H1 (cell line): ENCODE data around the gene SERPING1. TPM values are rescaled to one million over a fixed set of nuclear protein-coding genes. Genes with fewer than 3 reads are reported as not detected.

Experiments used
- CTCF ChIA-PET: fragments of 300-600 bp; sonication (Branson Sonifier 250); formaldehyde crosslinking; loops from one replicate; lab custom pipeline; 2021; ENCODE audit not compliant: partially characterized antibody; lab: Charles Lee
- POLR2A ChIA-PET: fragments of 300-600 bp; sonication (Branson Sonifier 250); formaldehyde crosslinking; loops from one replicate; lab custom pipeline; 2021; ENCODE audit warnings: inconsistent platforms; ENCODE audit not compliant: partially characterized antibody; lab: Charles Lee
- DNase-seq, 2 experiments: peaks; one replicate each; pipeline versions ENCODE4 v3.0.0 to v3.0.0-alpha.2; 2010 to 2022; ENCODE audit warnings: low spot score in 2 of 2, low read depth in 1 of 2, mixed read lengths in 1 of 2
- FAIRE-seq: peaks from 2 replicates; lab custom pipeline; 2011; peaks lifted over from hg19 to GRCh38; lab: Jason Lieb, UNC
- H2AFZ ChIP-seq: 2 replicates; pipeline ENCODE4 v1.8.1; 2012; ENCODE audit warnings: low read length, inconsistent platforms
- H2AK5ac ChIP-seq: 2 replicates; pipeline ENCODE4 v1.6.1; 2013; ENCODE audit warnings: low read depth, low read length
- H2BK120ac ChIP-seq: replicated peaks from 2 replicates; pipeline ENCODE3; 2013; ENCODE audit warnings: low read depth, low read length, inconsistent platforms
- H2BK12ac ChIP-seq: 2 replicates; pipeline ENCODE4 v1.6.1; 2013; ENCODE audit warnings: low read depth, low read length
- H2BK15ac ChIP-seq: 2 replicates; pipeline ENCODE4 v1.6.1; 2013; ENCODE audit warnings: low read length
- H2BK20ac ChIP-seq: 2 replicates; pipeline ENCODE4 v1.6.1; 2013; ENCODE audit warnings: low read length
- H2BK5ac ChIP-seq: 2 replicates; pipeline ENCODE4 v1.6.1; 2013; ENCODE audit warnings: low read depth, low read length
- H3K14ac ChIP-seq: 2 replicates; pipeline ENCODE4 v1.6.1; 2013; ENCODE audit warnings: inconsistent platforms; ENCODE audit not compliant: insufficient read length
- H3K18ac ChIP-seq: 2 replicates; pipeline ENCODE4 v1.6.1; 2013; ENCODE audit warnings: low read length; ENCODE audit errors: extremely low read depth
- H3K23ac ChIP-seq: 2 replicates; pipeline ENCODE4 v1.6.1; 2013; ENCODE audit warnings: inconsistent platforms; ENCODE audit not compliant: insufficient read length
- H3K23me2 ChIP-seq: 2 replicates; pipeline ENCODE4 v1.6.1; 2013; ENCODE audit warnings: low read depth, low read length
- H3K27ac ChIP-seq: 2 replicates; pipeline ENCODE4 v1.6.1; 2011; ENCODE audit warnings: low read depth, low read length, inconsistent platforms
- H3K27me3 ChIP-seq, 4 experiments: replicated peaks in 1 of 4; 1 replicate in 1 of 4; 2 replicates in 3 of 4; pipeline versions ENCODE4 v1.6.1 to v1.8.1; 2011 to 2013; ENCODE audit warnings: low read length in 3 of 4, mild to moderate bottlenecking in 3 of 4, inconsistent platforms in 2 of 4, mixed read lengths in 2 of 4, moderate library complexity in 1 of 4; ENCODE audit not compliant: control insufficient read depth in 3 of 4, insufficient read depth in 3 of 4; ENCODE audit errors: extremely low read depth in 1 of 4
- H3K36me3 ChIP-seq, 4 experiments: 2 replicates each; pipeline versions ENCODE4 v1.6.1 to v1.8.1; 2011 to 2013; ENCODE audit warnings: mild to moderate bottlenecking in 4 of 4, low read length in 3 of 4, moderate library complexity in 2 of 4, control low read depth in 1 of 4, inconsistent platforms in 1 of 4; ENCODE audit not compliant: insufficient read depth in 4 of 4, control insufficient read depth in 2 of 4
- H3K4ac ChIP-seq: replicated peaks from 2 replicates; pipeline ENCODE3; 2013; ENCODE audit warnings: low read length, low read depth, mixed read lengths, inconsistent platforms; ENCODE audit not compliant: insufficient read length
- H3K4me1 ChIP-seq, 4 experiments: replicated peaks in 1 of 4; 1 replicate in 1 of 4; 2 replicates in 3 of 4; pipeline versions ENCODE4 v1.6.1 to v1.8.1; 2011 to 2013; ENCODE audit warnings: low read length in 3 of 4, inconsistent platforms in 2 of 4, mixed read lengths in 1 of 4; ENCODE audit not compliant: insufficient read depth in 4 of 4, control insufficient read depth in 3 of 4
- H3K4me2 ChIP-seq, 2 experiments: 2 replicates each; pipeline versions ENCODE4 v1.6.1 to v1.8.1; 2011 to 2013; ENCODE audit warnings: low read depth in 2 of 2, low read length in 2 of 2, control low read depth in 1 of 2, inconsistent platforms in 1 of 2, mild to moderate bottlenecking in 1 of 2; ENCODE audit not compliant: insufficient read depth in 1 of 2
- H3K4me3 ChIP-seq, 4 experiments: fragments of 200-600, 300-600 bp in 1 of 4; sonication (generic), shearing (Covaris generic), sonication (Bioruptor Twin) in 1 of 4; 2 replicates each; pipeline versions ENCODE4 v1.5.1 to v1.8.1; 2011 to 2016; ENCODE audit warnings: low read length in 4 of 4, low read depth in 3 of 4, control low read depth in 2 of 4, inconsistent platforms in 2 of 4, mild to moderate bottlenecking in 2 of 4, mixed read lengths in 1 of 4, moderate library complexity in 1 of 4; ENCODE audit not compliant: insufficient read depth in 2 of 4; ENCODE audit errors: extremely low read depth in 1 of 4
- H3K56ac ChIP-seq: replicated peaks from 2 replicates; pipeline ENCODE3; 2013; ENCODE audit warnings: low read depth, mild to moderate bottlenecking, mixed read lengths, low read length, inconsistent platforms; ENCODE audit not compliant: insufficient read length
- H3K79me1 ChIP-seq: 2 replicates; pipeline ENCODE4 v1.6.1; 2013; ENCODE audit warnings: low read depth, low read length, control low read depth
- H3K79me2 ChIP-seq, 2 experiments: 2 replicates each; pipeline versions ENCODE4 v1.6.1 to v1.8.1; 2012 to 2013; ENCODE audit warnings: low read length in 2 of 2, mild to moderate bottlenecking in 2 of 2, inconsistent platforms in 1 of 2; ENCODE audit not compliant: insufficient read depth in 2 of 2, control insufficient read depth in 1 of 2
- H3K9ac ChIP-seq, 4 experiments: replicated peaks in 1 of 4; 1 replicate in 1 of 4; 2 replicates in 3 of 4; pipeline versions ENCODE4 v1.6.1 to v1.8.1; 2011 to 2013; ENCODE audit warnings: low read depth in 3 of 4, low read length in 3 of 4, control low read depth in 2 of 4, mild to moderate bottlenecking in 2 of 4, moderate library complexity in 2 of 4, inconsistent platforms in 1 of 4; ENCODE audit errors: extremely low read depth in 1 of 4
- H3K9me3 ChIP-seq, 2 experiments: 2 replicates each; pipeline versions ENCODE4 v1.6.1 to v1.8.1; 2012 to 2013; ENCODE audit warnings: mild to moderate bottlenecking in 2 of 2, moderate library complexity in 2 of 2, control low read depth in 1 of 2, inconsistent platforms in 1 of 2, low read depth in 1 of 2, low read length in 1 of 2, mixed read lengths in 1 of 2; ENCODE audit not compliant: insufficient read depth in 2 of 2
- H4K20me1 ChIP-seq, 2 experiments: replicated peaks in 1 of 2; 2 replicates each; pipeline versions ENCODE3 to v1.8.1; 2011 to 2013; ENCODE audit warnings: inconsistent platforms in 2 of 2, low read length in 2 of 2, mild to moderate bottlenecking in 1 of 2; ENCODE audit not compliant: insufficient read depth in 2 of 2, control insufficient read depth in 1 of 2
- H4K5ac ChIP-seq: 2 replicates; pipeline ENCODE4 v1.6.1; 2013; ENCODE audit warnings: low read length, low read depth, mixed read lengths, inconsistent platforms; ENCODE audit not compliant: insufficient read length
- H4K8ac ChIP-seq: 2 replicates; pipeline ENCODE4 v1.8.0; 2013; ENCODE audit warnings: mild to moderate bottlenecking, moderate library complexity, low read length, inconsistent platforms; ENCODE audit not compliant: insufficient read depth; ENCODE audit errors: extremely low read depth
- H4K91ac ChIP-seq: replicated peaks from 2 replicates; pipeline ENCODE3; 2013; ENCODE audit warnings: low read length, mixed read lengths, inconsistent platforms; ENCODE audit not compliant: insufficient read length
- CTCF ChIP-seq, 3 experiments: IDR thresholded peaks; 1 replicate in 2 of 3; 2 replicates in 1 of 3; pipeline versions ENCODE4 v1.5.1 to v1.6.1; 2011; ENCODE audit warnings: low read length in 3 of 3, mild to moderate bottlenecking in 3 of 3, inconsistent platforms in 2 of 3, low read depth in 1 of 3, moderate library complexity in 1 of 3; ENCODE audit not compliant: insufficient read depth in 1 of 3; ENCODE audit errors: control extremely low read depth in 1 of 3
- FOSL1 ChIP-seq: IDR thresholded peaks from 2 replicates; pipeline ENCODE4 v1.6.1; 2011; ENCODE audit warnings: mild to moderate bottlenecking, low read depth, low read length, moderate library complexity; ENCODE audit not compliant: insufficient read depth
- POLR2A ChIP-seq, 2 experiments: IDR thresholded peaks; 1 replicate in 1 of 2; 2 replicates in 1 of 2; pipeline ENCODE4 v1.6.1; 2011; ENCODE audit warnings: low read depth in 2 of 2, low read length in 2 of 2, mild to moderate bottlenecking in 2 of 2; ENCODE audit errors: control extremely low read depth in 1 of 2
- POLR2AphosphoS5 ChIP-seq: IDR thresholded peaks from 2 replicates; pipeline ENCODE4 v1.6.1; 2011; ENCODE audit warnings: low read depth, low read length
- SIX5 ChIP-seq: IDR thresholded peaks from 2 replicates; pipeline ENCODE4 v1.6.1; 2011; ENCODE audit warnings: mild to moderate bottlenecking, low read depth, low read length
- SRF ChIP-seq: IDR thresholded peaks from 2 replicates; pipeline ENCODE4 v1.6.1; 2011; ENCODE audit warnings: mild to moderate bottlenecking, low read depth, low read length, moderate library complexity
- polyA plus RNA-seq, 7 experiments: library from polyadenylated mRNA; depleted of rRNA in 3 of 7; stranded (reverse) in 5 of 7; unstranded in 2 of 7; fragments of >200 nt in 5 of 7; fragments of 200-250 nt in 2 of 7; gene quantifications; 1 replicate in 5 of 7; 2 replicates in 1 of 7; 4 replicates in 1 of 7; pipeline versions ENCODE4 v1.2.1 to v1.2.3, GENCODE V29; 2011 to 2013; ENCODE audit warnings: missing spikeins in 2 of 7, mixed read lengths in 2 of 7
- total RNA-seq: library from RNA; stranded (reverse); fragmentation: NEBNext Ultra II Directional; extraction: Animal tissue kit (Norgen Biotek cat#: 25700); gene quantifications from 2 replicates; pipeline ENCODE4 v1.2.1, GENCODE V29; 2021
- TF ChIP-seq, protein P1 (sequence below): IDR thresholded peaks from 2 replicates; pipeline ENCODE4 v1.6.1; 2011; ENCODE audit warnings: low read depth, mild to moderate bottlenecking, low read length; ENCODE audit not compliant: insufficient read depth

The SERPING1 gene
- total and polyA plus RNA-seq, 2 of the 8 experiments (the other 6 are each of a cell fraction or from before 2014, with no cell fraction given), result 50.9 to 54.8 TPM

GRCh38 chr11:57620467-57620866, 23.0 kb downstream of the SERPING1 start:
- Histone ChIP-seq H3K4me3 (no peak overlapping the region), H2BK5ac (no peak overlapping the region), H3K4me1 (no peaks in the 10 kb centered on the region), H2BK12ac (no peak overlapping the region), H3K18ac (no peak overlapping the region), H3K56ac (no peak overlapping the region), H3K27ac (no peak overlapping the region), H3K27me3 (no peaks in the 10 kb centered on the region), H3K23me2 (no peaks in the 10 kb centered on the region; the same call in 1 of the 2 replicates), H3K36me3 (peaks cover 0 to 4% (median 2%) of the 10 kb centered on the region in 4 experiments; a peak in 2 of 8 replicates), H3K4me2 (no peak overlapping the region), H2BK15ac (no peak overlapping the region), H3K9ac (no peak overlapping the region), H2BK20ac (no peak overlapping the region), H3K23ac (no peak overlapping the region), H3K79me2 (no peaks in the 10 kb centered on the region), H3K79me1 (no peaks in the 10 kb centered on the region), H3K4ac (no peak overlapping the region), H4K91ac (no peak overlapping the region), H2AFZ (no peak overlapping the region), H2BK120ac (no peak overlapping the region), H4K8ac (no peak overlapping the region), H3K14ac (no peak overlapping the region), H3K9me3 (peaks cover 5 to 10% of the 10 kb centered on the region in 2 experiments; a peak in 3 of 4 replicates), H2AK5ac (no peak overlapping the region), H4K20me1 (no peaks in the 10 kb centered on the region), H4K5ac (no peak overlapping the region)
- FAIRE-seq (no peak), DNase-seq (no peak)
- TF ChIP-seq, protein P1, sequence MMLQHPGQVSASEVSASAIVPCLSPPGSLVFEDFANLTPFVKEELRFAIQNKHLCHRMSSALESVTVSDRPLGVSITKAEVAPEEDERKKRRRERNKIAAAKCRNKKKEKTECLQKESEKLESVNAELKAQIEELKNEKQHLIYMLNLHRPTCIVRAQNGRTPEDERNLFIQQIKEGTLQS, result no peak
- TF ChIP-seq SIX5, result no peak
- no peak for TF ChIP-seq FOSL1
- no peak for TF ChIP-seq POLR2A (IDR thresholded peaks at IDR 0.05; ENCODE audit: control extremely low read depth in 1 of 2, low read depth in 2 of 2, low read length in 2 of 2)
- TF ChIP-seq POLR2AphosphoS5, result no peak
- no peak for TF ChIP-seq CTCF (IDR thresholded peaks at IDR 0.05; ENCODE audit: control extremely low read depth in 1 of 3, insufficient read depth in 1 of 3, low read depth in 1 of 3, low read length in 3 of 3)
- TF ChIP-seq SRF, result no peak
- ChIA-PET POLR2A (interaction anchor here (1.1 to 51.1 kb wide), 3 partner anchors 16 to 24 kb away, joined by 3 to 1546 read pairs (median 5); partner anchors contain the start of genes CLP1 and YPEL4), CTCF (interaction anchor here (1.1 to 12.6 kb wide), 7 partner anchors 13 to 81 kb away, joined by 3 to 129 read pairs (median 6); partner anchors contain the start of gene UBE2L6)
